Mesenteric fat pad (tissue), 1 donor: ENCODE results near the gene LRR1. TPM values are rescaled to one million over a fixed set of nuclear protein-coding genes. Genes with fewer than 3 reads are reported as not detected.
"Not testable (repeated sequence)": the region's sequence is repeated elsewhere in the genome, so short reads cannot be mapped to it uniquely, and the experiment has no call there.

Experiments used
- DNase-seq: peaks from one replicate; pipeline ENCODE4 v3.0.0-alpha.2; 2020; ENCODE audit warnings: low spot score
- long read RNA-seq: library from polyadenylated mRNA; unstranded; transcript quantifications from one replicate; pipeline ENCODE4 v2.0.0, GENCODE V29; 2020
- total RNA-seq: library from RNA; stranded (reverse); fragmentation: NEBNext Ultra II Directional; extraction: Animal tissue kit (Norgen Biotek cat#: 25700); gene quantifications from one replicate; pipeline ENCODE4 v1.2.1, GENCODE V29; 2021
- donor health status: DM: yes; HTN: yes; CAD: no.

The LRR1 gene
- total RNA-seq, result 12.0 TPM
- long read RNA-seq, transcript LRR1-201 (4 exons, 1,745 nt), result major isoform, 14 of 18 reads
- long read RNA-seq, partial matches to known transcripts, result 1 of 18 reads
- long read RNA-seq, other reads (novel, unspliced or antisense), result 2 of 18 reads

GRCh38 chr14:49598485-49599300 is at the start of gene LRR1:
TSS of gene LRR1 (plus strand) at chr14:49598940. CDS start at chr14:49599021, 81 bp downstream.
- peak; percentile 96 for DNase-seq

- DNase-seq, result no peak
These were observed 49.3 kb upstream of the LRR1 start for GRCh38 chr14:49549446-49549845.

GRCh38 chr14:49549881-49550280 is 48.9 kb upstream of the LRR1 start:
- DNase-seq, result no peak

- DNase-seq, result no peak
These were observed 48.2 kb upstream of the LRR1 start for GRCh38 chr14:49550286-49551184.

- no peak for DNase-seq
These were observed 47.2 kb upstream of the LRR1 start for GRCh38 chr14:49551569-49551968.

GRCh38 chr14:49553106-49553505 is 45.6 kb upstream of the LRR1 start:
- DNase-seq, result no peak

- DNase-seq, result no peak
These were observed 44.8 kb upstream of the LRR1 start for GRCh38 chr14:49553892-49554291.

- DNase-seq, result no peak
These were observed 38.6 kb upstream of the LRR1 start for GRCh38 chr14:49559979-49560768.

- no peak for DNase-seq
These were observed 32.0 kb upstream of the LRR1 start for GRCh38 chr14:49566714-49567113.

GRCh38 chr14:49569281-49569680 is 29.5 kb upstream of the LRR1 start:
- DNase-seq, result no peak

GRCh38 chr14:49574038-49574437 is 24.7 kb upstream of the LRR1 start:
- DNase-seq, result no peak

- DNase-seq, result no peak
These were observed 20.6 kb upstream of the LRR1 start for GRCh38 chr14:49578141-49578540.

GRCh38 chr14:49579841-49580240 is 18.9 kb upstream of the LRR1 start:
- DNase-seq, result no peak

- DNase-seq, result no peak
These were observed 17.3 kb upstream of the LRR1 start for GRCh38 chr14:49581209-49582112.

- no peak for DNase-seq
These were observed 16.4 kb upstream of the LRR1 start for GRCh38 chr14:49582113-49582977.

- DNase-seq, result no peak
These were observed 15.1 kb upstream of the LRR1 start for GRCh38 chr14:49583629-49584028.

- no peak for DNase-seq
These were observed 14.7 kb upstream of the LRR1 start for GRCh38 chr14:49584058-49584457.

GRCh38 chr14:49584981-49585640 is 13.6 kb upstream of the LRR1 start:
- not testable (repeated sequence) for DNase-seq
